MCF 10A (cell line): ENCODE data around the gene DLG2. TPM values are rescaled to one million over a fixed set of nuclear protein-coding genes. Genes with fewer than 3 reads are reported as not detected.
A peak's percentile ranks its signal among the peaks of the same experiment; 100 is the strongest.

Experiments
- BruUV-seq: library from RNA; stranded (reverse); fragments of 400-500 nt; replicated peaks from 2 replicates; lab custom pipeline; 2021; lab: Mats Ljungman, UMichigan
- CTCF ChIA-PET: fragments of 300-600 bp; sonication (Branson Sonifier 250); formaldehyde crosslinking; extraction: SDS; loops from one replicate; lab custom pipeline; 2021; ENCODE audit warnings: antibody characterized with exemption, inconsistent platforms; lab: Yijun Ruan, JAX
- POLR2A ChIA-PET: fragments of 300-600, 350-650 bp; sonication (Branson Sonifier 250); formaldehyde crosslinking; extraction: SDS; loops from one replicate; lab custom pipeline; 2020; ENCODE audit warnings: antibody characterized with exemption, inconsistent platforms; lab: Yijun Ruan, JAX
- DNase-seq: peaks from one replicate; pipeline ENCODE4 v3.0.0-alpha.2; 2018; ENCODE audit not compliant: unreplicated experiment
- H3K27ac Mint-ChIP-seq: one replicate; pipeline ENCODE4 v1.8.0; 2022; ENCODE audit warnings: mild to moderate bottlenecking, low read depth, mixed read lengths; ENCODE audit not compliant: unreplicated experiment
- H3K27me3 Mint-ChIP-seq: one replicate; pipeline ENCODE4 v1.8.0; 2022; ENCODE audit warnings: mixed read lengths; ENCODE audit not compliant: insufficient read depth, unreplicated experiment
- H3K36me3 Mint-ChIP-seq: one replicate; pipeline ENCODE4 v1.8.0; 2022; ENCODE audit warnings: mild to moderate bottlenecking, moderate library complexity, mixed read lengths; ENCODE audit not compliant: insufficient read depth, unreplicated experiment
- H3K4me1 Mint-ChIP-seq: one replicate; pipeline ENCODE4 v1.8.0; 2022; ENCODE audit warnings: mixed read lengths; ENCODE audit not compliant: insufficient read depth, unreplicated experiment
- H3K4me3 Mint-ChIP-seq: one replicate; pipeline ENCODE4 v1.8.0; 2022; ENCODE audit warnings: mild to moderate bottlenecking, moderate library complexity, mixed read lengths; ENCODE audit not compliant: unreplicated experiment
- H3K9me3 Mint-ChIP-seq: one replicate; pipeline ENCODE4 v1.8.0; 2022; ENCODE audit warnings: mixed read lengths; ENCODE audit not compliant: unreplicated experiment
- CTCF ChIP-seq: fragments of 200-600 bp; IDR thresholded peaks from one replicate; pipeline ENCODE4 v1.8.0; 2022; ENCODE audit warnings: antibody characterized with exemption, mild to moderate bottlenecking; ENCODE audit not compliant: unreplicated experiment
- intact Hi-C: fragments of 100-400 bp; cut with micrococcal nuclease; formaldehyde crosslinking; loops from 2 replicates; pipeline ENCODE4 v1.14.1; 2022
- total RNA-seq: library from RNA; stranded (reverse); gene quantifications from 2 replicates; pipeline ENCODE4 v1.2.3, GENCODE V29; 2022

DLG2 gene
- total RNA-seq, 1 experiment from 2014 or later = 0.26 TPM

- ChIA-PET POLR2A (no interaction called here), CTCF (no interaction called here)
- H3K4me3 Mint-ChIP-seq = no peak overlapping the region
- H3K9me3 Mint-ChIP-seq = no peaks in the 10 kb centered on the region
- no peak overlapping the region for H3K27ac Mint-ChIP-seq
- no peak for DNase-seq
- intact Hi-C loops = no loop called here
- no peak for TF ChIP-seq CTCF
- no peaks in the 10 kb centered on the region for H3K36me3 Mint-ChIP-seq
- no TSS peak for BruUV-seq
- H3K4me1 Mint-ChIP-seq = no peaks in the 10 kb centered on the region
- peaks cover 56% of the 10 kb centered on the region for H3K27me3 Mint-ChIP-seq
Measured at GRCh38 chr11:84455691-84456090, 1171.5 kb downstream of the DLG2 start.

GRCh38 chr11:84452211-84452610 is 1174.9 kb downstream of the DLG2 start:
- no peak for TF ChIP-seq CTCF
- Mint-ChIP-seq H3K4me1 (no peaks in the 10 kb centered on the region), H3K27ac (no peak overlapping the region), H3K27me3 (peaks cover 61% of the 10 kb centered on the region), H3K9me3 (no peaks in the 10 kb centered on the region), H3K4me3 (no peak overlapping the region), H3K36me3 (no peaks in the 10 kb centered on the region)
- DNase-seq = no peak
- intact Hi-C loops = no loop called here
- no TSS peak for BruUV-seq
- ChIA-PET POLR2A (interaction anchor here (0.7 kb wide), 1 partner anchor 1413 kb away, joined by 3 read pairs; no protein-coding TSS in a partner anchor), CTCF (no interaction called here)

GRCh38 chr11:84438565-84438964 is 1188.6 kb downstream of the DLG2 start:
- H3K4me1 Mint-ChIP-seq = no peaks in the 10 kb centered on the region
- DNase-seq = no peak
- intact Hi-C loops = no loop called here
- no peak overlapping the region for H3K27ac Mint-ChIP-seq
- BruUV-seq = no TSS peak
- no peak overlapping the region for H3K4me3 Mint-ChIP-seq
- TF ChIP-seq CTCF = no peak
- peaks cover 40% of the 10 kb centered on the region for H3K27me3 Mint-ChIP-seq
- peaks cover 7% of the 10 kb centered on the region for H3K9me3 Mint-ChIP-seq
- no peaks in the 10 kb centered on the region for H3K36me3 Mint-ChIP-seq
- POLR2A ChIA-PET = no interaction called here
- CTCF ChIA-PET = no interaction called here

GRCh38 chr11:84437071-84437980 is 1189.8 kb downstream of the DLG2 start:
- H3K4me3 Mint-ChIP-seq = no peak overlapping the region
- no peak for TF ChIP-seq CTCF
- H3K27ac Mint-ChIP-seq = no peak overlapping the region
- BruUV-seq = no TSS peak
- ChIA-PET CTCF (interaction anchor here (0.8 to 1.1 kb wide), 2 partner anchors 53 to 202 kb away, joined by 3 to 4 read pairs; no protein-coding TSS in a partner anchor), POLR2A (interaction anchor here (0.6 kb wide), 1 partner anchor 1252 kb away, joined by 3 read pairs; no protein-coding TSS in a partner anchor)
- intact Hi-C loops = no loop called here
- H3K27me3 Mint-ChIP-seq = peaks cover 40% of the 10 kb centered on the region
- H3K9me3 Mint-ChIP-seq = peaks cover 5% of the 10 kb centered on the region
- H3K36me3 Mint-ChIP-seq = no peaks in the 10 kb centered on the region
- peak; percentile 1 for DNase-seq
- no peaks in the 10 kb centered on the region for H3K4me1 Mint-ChIP-seq
